ENCODE data around the gene VPS41. TPM values are rescaled to one million over a fixed set of nuclear protein-coding genes. Genes with fewer than 3 reads are reported as not detected.

Gene VPS41
- total RNA-seq, result 49.2 and 54.5 TPM in 2 replicates

GRCh38 chr7:38908759-38909335 lies at the start of gene VPS41:
TSS of gene VPS41 (minus strand) at chr7:38909191. CDS start at chr7:38909174, 17 bp downstream.

Other genes starting within 250 kb of the VPS41 start
- gene POU6F2, start 68.7 kb upstream of the VPS41 start, total RNA-seq, result not detected in 2 replicates

All from hair follicle dermal papilla cell (primary cell).